Measurements from ENCODE around the gene PIK3AP1. TPM values are rescaled to one million over a fixed set of nuclear protein-coding genes. Genes with fewer than 3 reads are reported as not detected.

Gene PIK3AP1
- total RNA-seq, 1 donor from 2014 or later, result 4.2 TPM

DNA sequence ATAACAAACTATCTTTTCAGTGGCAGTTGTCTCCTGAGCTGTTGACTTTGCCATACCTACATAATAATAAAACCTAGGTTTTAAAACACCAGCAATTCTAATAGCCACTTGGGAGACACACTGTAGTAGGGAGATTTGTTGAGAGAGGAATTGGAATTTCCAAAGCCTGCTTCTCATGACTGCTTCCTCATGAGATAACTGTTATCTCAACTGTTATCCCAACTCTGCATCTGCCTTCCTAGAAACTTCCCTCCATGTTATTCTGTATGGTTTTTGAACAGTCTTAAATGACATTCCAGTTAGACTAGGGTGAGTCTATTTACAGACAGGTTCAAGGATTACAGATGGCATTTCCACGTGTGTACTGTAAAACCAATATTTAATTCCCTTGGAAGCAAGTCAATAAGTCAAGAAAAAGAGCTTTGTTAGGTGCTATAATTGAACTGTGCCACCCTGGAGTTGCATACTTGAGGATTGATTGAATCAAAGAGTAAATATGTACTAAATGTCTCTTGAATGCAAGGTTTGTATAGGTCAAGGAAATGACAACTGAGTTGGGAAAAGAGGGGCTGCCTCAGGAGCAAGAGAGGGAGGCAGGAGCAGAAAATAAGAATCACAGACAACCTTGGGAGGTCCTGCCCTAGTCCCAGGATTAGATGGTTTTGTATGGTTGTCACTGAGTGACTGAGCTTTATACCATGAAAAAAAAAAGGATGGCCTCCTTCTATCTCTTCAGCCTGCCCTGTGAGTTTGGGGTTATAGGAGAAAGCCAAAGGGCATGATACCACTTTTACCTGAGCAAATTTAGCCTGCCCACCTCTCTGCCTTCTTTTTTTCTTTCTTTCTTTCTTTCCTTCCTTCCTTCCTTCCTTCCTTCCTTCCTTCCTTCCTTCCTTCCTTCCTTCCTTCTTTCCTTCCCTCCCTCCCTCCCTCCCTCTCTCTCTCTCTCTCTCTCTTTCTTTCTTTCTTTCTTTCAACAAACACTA lies 123.6 kb downstream of the PIK3AP1 start:
- no peak for DNase-seq (ENCODE audit: low read depth)
- TF ChIP-seq, protein P1, sequence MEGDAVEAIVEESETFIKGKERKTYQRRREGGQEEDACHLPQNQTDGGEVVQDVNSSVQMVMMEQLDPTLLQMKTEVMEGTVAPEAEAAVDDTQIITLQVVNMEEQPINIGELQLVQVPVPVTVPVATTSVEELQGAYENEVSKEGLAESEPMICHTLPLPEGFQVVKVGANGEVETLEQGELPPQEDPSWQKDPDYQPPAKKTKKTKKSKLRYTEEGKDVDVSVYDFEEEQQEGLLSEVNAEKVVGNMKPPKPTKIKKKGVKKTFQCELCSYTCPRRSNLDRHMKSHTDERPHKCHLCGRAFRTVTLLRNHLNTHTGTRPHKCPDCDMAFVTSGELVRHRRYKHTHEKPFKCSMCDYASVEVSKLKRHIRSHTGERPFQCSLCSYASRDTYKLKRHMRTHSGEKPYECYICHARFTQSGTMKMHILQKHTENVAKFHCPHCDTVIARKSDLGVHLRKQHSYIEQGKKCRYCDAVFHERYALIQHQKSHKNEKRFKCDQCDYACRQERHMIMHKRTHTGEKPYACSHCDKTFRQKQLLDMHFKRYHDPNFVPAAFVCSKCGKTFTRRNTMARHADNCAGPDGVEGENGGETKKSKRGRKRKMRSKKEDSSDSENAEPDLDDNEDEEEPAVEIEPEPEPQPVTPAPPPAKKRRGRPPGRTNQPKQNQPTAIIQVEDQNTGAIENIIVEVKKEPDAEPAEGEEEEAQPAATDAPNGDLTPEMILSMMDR (conservative IDR thresholded peaks at IDR 0.05; ENCODE audit: low read depth, low read length), result no peak
- H3K4me3 ChIP-seq (ENCODE audit: low read depth, low read length), result no peak overlapping the region

DNA sequence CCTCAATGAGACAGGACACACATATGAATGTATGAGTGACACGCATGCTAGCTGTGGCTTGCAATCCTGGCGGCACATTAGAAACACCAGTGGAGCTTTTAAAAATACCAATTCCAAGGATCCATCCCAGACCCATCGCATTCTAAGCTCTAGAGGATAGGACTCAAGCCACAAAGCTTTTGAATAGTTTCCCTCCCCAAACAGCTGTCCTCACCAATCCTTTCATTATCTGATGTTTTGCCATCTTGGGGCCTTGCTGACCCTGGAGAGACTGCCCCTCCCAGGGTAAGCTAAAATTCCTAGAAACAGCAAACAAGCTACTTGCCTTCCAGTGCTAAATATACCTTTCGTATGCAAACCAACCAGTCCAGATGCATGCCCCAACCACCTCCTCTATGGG lies 124.6 kb downstream of the PIK3AP1 start:
- TF ChIP-seq, protein P1 (conservative IDR thresholded peaks at IDR 0.05; ENCODE audit: low read depth, low read length), result no peak
- DNase-seq (ENCODE audit: low read depth), result no peak
- H3K4me3 ChIP-seq (ENCODE audit: low read depth, low read length), result no peak overlapping the region

DNA sequence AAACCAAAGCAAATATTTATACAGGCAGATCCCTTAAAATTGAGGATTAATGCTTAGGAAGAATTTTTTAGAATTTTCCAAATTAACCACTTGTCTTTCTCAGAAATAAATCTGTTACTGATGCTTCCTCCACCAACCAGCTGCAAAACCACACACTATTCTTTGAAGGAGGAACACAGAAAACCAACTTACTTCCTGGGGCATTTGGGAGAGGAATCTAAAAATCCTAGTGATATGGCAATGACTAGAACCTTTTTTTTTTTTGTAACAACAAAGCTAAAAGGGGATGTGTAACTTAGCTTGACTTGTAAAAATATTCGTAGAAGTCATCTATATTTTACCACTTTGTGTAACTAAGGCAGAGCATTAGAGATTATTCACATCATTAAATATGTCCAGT lies 128.4 kb downstream of the PIK3AP1 start:
- DNase-seq (ENCODE audit: low read depth), result no peak
- no peak overlapping the region for H3K4me3 ChIP-seq (ENCODE audit: low read depth, low read length)
- TF ChIP-seq, protein P1 (conservative IDR thresholded peaks at IDR 0.05; ENCODE audit: low read depth, low read length), result no peak

DNA sequence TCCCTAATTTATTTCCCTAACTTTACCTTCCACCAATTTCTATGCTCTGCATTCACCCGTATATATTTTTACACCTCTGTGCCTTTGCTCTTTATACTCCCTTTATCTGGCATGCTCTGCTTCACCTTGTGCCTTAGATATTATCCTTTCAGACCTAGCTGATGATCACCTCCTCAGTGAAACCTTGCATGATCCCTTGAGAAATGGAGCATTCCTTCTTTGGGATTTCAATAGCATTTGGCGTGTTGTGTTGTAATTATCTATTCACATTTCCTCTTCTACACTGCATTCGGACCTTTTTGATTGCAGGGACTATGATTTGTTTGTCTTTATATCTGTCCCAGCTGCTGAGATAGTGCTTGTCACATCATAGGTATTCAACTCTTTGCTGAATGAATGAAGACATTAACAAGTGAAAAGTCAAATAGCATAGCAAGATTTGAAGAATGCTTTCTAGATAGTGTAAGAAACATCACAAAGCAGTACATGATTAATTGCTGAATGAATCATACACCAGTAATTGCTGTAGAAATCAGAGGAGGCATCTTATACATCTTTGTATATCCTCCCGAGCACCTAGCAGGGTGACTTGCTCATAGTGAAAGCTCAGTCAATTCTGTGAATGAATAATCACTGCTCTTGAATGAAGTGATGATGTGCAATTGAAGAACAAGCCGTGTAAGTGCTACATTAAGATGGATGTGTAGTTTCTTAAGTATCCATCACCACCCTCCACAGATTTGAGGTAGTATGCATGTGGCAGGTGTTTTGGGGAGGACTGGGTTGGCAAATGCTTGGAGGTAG lies 131.5 kb downstream of the PIK3AP1 start:
- TF ChIP-seq, protein P1 (conservative IDR thresholded peaks at IDR 0.05; ENCODE audit: low read depth, low read length), result no peak
- H3K4me3 ChIP-seq (ENCODE audit: low read depth, low read length), result no peak overlapping the region
- no peak for DNase-seq (ENCODE audit: low read depth)

DNA sequence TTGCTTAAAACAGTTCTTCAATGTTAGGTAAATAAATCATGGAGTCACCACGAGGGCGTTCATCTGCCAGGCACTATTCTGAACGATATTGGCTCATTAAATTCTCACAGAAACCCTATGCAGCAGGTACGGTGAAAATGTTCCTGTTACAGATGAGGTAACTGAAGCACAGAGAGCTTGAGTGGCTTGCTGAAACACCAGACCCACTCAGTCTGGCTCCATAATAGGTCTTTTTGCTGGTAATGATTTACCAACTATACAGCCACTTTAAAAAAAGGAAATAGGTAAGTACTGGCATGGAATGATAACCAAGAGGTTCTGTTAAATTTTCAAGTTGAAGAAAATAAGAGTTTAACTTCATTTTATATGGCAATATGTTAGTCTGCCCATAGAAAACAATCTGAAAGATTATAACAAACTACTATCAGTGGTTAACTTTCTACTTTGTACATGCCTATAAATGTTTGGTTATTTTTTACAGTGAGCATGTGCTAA lies 132.2 kb downstream of the PIK3AP1 start:
- TF ChIP-seq, protein P1 (conservative IDR thresholded peaks at IDR 0.05; ENCODE audit: low read depth, low read length), result no peak
- no peak for DNase-seq (ENCODE audit: low read depth)
- peak overlapping the region; percentile 87 for H3K4me3 ChIP-seq (ENCODE audit: low read depth, low read length)

DNA sequence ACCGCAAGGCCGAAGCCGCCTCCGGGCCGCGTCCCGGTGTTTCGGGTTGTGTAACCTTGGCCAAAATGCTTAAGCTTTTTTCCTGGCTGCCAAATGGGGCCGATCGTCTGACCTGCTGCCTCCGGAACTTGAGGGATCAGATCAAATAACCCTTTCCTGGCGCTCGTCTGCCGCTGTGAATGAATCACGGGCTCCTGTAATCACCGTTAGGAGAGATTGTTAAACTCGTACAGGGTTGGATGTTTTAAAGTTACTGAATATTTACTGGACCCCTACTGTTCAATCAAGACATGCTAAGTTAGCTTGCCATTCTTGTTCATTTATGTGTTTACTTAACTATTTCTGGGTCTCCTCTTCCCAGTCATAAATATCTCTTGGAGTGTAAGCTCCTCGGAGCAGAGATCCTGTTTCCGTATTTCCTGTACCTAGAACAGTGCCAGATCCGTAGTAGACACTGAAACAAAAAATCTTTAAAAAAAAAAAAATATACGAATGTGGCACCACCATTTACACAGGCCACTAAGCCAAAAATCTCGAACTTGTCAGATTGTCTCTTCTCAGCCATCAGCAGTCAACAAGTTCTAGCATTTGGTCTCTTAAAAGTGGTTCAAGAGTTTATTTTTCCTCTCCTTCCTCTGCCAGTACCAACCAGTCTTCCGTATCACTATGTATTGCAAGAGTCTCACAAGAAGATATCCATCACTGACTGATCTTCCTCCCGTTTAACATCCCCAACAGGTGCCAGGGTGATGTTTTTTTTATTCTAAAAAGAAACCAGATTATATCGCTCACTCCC lies 132.9 kb downstream of the PIK3AP1 start:
- H3K4me3 ChIP-seq (ENCODE audit: low read depth, low read length), result peak overlapping the region; percentile 87
- TF ChIP-seq, protein P1 (conservative IDR thresholded peaks at IDR 0.05; ENCODE audit: low read depth, low read length), result no peak
- DNase-seq (ENCODE audit: low read depth), result peak; percentile 52

Measured in epithelial cell of proximal tubule (primary cell).